Nephron progenitor cell (in vitro differentiated cells): Measurements from ENCODE around the gene PDIA6.
"Not testable (repeated sequence)": the region's sequence is repeated elsewhere in the genome, so short reads cannot be mapped to it uniquely, and the experiment has no call there.

ENCODE experiments used
- DNase-seq: peaks from one replicate; pipeline ENCODE4 v3.0.0; 2021
- H3K27ac Mint-ChIP-seq: 2 replicates; pipeline ENCODE4 v1.8.0; 2021; ENCODE audit warnings: mild to moderate bottlenecking, moderate library complexity, mixed read lengths
- H3K27me3 Mint-ChIP-seq: 2 replicates; pipeline ENCODE4 v1.8.0; 2021; ENCODE audit warnings: mild to moderate bottlenecking, low read depth, mixed read lengths; ENCODE audit not compliant: poor library complexity
- H3K36me3 Mint-ChIP-seq: 2 replicates; pipeline ENCODE4 v1.8.0; 2021; ENCODE audit warnings: low read depth, mixed read lengths
- H3K4me1 Mint-ChIP-seq: 2 replicates; pipeline ENCODE4 v1.8.0; 2021; ENCODE audit warnings: mixed read lengths
- H3K4me3 Mint-ChIP-seq: 2 replicates; pipeline ENCODE4 v1.8.0; 2021; ENCODE audit warnings: mild to moderate bottlenecking, moderate library complexity, mixed read lengths
- H3K9me3 Mint-ChIP-seq: 2 replicates; pipeline ENCODE4 v1.8.0; 2021; ENCODE audit warnings: mild to moderate bottlenecking, moderate library complexity, mixed read lengths
- CTCF ChIP-seq: fragments of 200-600 bp; sonication (generic); IDR thresholded peaks from 2 replicates; pipeline ENCODE4 v1.5.0; 2021; ENCODE audit warnings: antibody characterized with exemption

The PDIA6 gene

GRCh38 chr2:10817413-10817812 lies 4.8 kb upstream of the PDIA6 start:
- TF ChIP-seq CTCF: peak; percentile 36
- peaks cover 8% of the 10 kb centered on the region for H3K27me3 Mint-ChIP-seq
- no peaks in the 10 kb centered on the region for H3K9me3 Mint-ChIP-seq
- no peak overlapping the region for H3K4me3 Mint-ChIP-seq
- DNase-seq: peak; percentile 57
- no peaks in the 10 kb centered on the region for H3K36me3 Mint-ChIP-seq
- no peak overlapping the region for H3K27ac Mint-ChIP-seq
- H3K4me1 Mint-ChIP-seq: peaks cover 25% of the 10 kb centered on the region

GRCh38 chr2:10814571-10815331 lies 2.2 kb upstream of the PDIA6 start:
- TF ChIP-seq CTCF: no peak
- no peak for DNase-seq
- peak overlapping the region; percentile 42 for H3K27ac Mint-ChIP-seq
- H3K4me3 Mint-ChIP-seq: peak overlapping the region; percentile 66
- H3K9me3 Mint-ChIP-seq: no peaks in the 10 kb centered on the region
- H3K36me3 Mint-ChIP-seq: no peaks in the 10 kb centered on the region
- H3K4me1 Mint-ChIP-seq: peaks cover 41% of the 10 kb centered on the region
- peaks cover 8% of the 10 kb centered on the region for H3K27me3 Mint-ChIP-seq

- Mint-ChIP-seq H3K27ac (peak overlapping the region; percentile 42), H3K36me3 (no peaks in the 10 kb centered on the region), H3K4me3 (peak overlapping the region; percentile 73), H3K9me3 (no peaks in the 10 kb centered on the region), H3K27me3 (peaks cover 8% of the 10 kb centered on the region), H3K4me1 (peaks cover 44% of the 10 kb centered on the region)
- no peak for DNase-seq
- no peak for TF ChIP-seq CTCF
Measured at GRCh38 chr2:10814142-10814541, 1.6 kb upstream of the PDIA6 start.

- not testable (repeated sequence) for H3K36me3 Mint-ChIP-seq, H3K27me3 Mint-ChIP-seq, DNase-seq, H3K9me3 Mint-ChIP-seq, H3K27ac Mint-ChIP-seq
- Mint-ChIP-seq H3K4me1 (peaks cover 42% of the 10 kb centered on the region), H3K4me3 (peak overlapping the region; percentile 75)
Measured at GRCh38 chr2:10813163-10814138, 866 bp upstream of the PDIA6 start.

GRCh38 chr2:10811517-10811916 lies 1.1 kb downstream of the PDIA6 start:
- peak overlapping the region; percentile 80 for H3K27ac Mint-ChIP-seq
- DNase-seq: no peak

More at GRCh38 chr2:10811517-10811916, 1.1 kb downstream of the PDIA6 start:
- H3K9me3 Mint-ChIP-seq: peaks cover 9% of the 10 kb centered on the region
- H3K36me3 Mint-ChIP-seq: peaks cover 22% of the 10 kb centered on the region
- H3K4me3 Mint-ChIP-seq: peak overlapping the region; percentile 94
- H3K27me3 Mint-ChIP-seq: no peaks in the 10 kb centered on the region
- peaks cover 47% of the 10 kb centered on the region for H3K4me1 Mint-ChIP-seq
- no peak for TF ChIP-seq CTCF
